HG03558 (cell line): ENCODE results near the gene EEF1AKMT4.

Experiments
- ATAC-seq: cut with Tn5 transposase; IDR thresholded peaks from one replicate; pipeline ENCODE4 v1.9.1; 2021; ENCODE audit warnings: moderate number of reproducible peaks; ENCODE audit not compliant: unreplicated experiment; ENCODE audit errors: extremely low read depth

EEF1AKMT4 gene

DNA sequence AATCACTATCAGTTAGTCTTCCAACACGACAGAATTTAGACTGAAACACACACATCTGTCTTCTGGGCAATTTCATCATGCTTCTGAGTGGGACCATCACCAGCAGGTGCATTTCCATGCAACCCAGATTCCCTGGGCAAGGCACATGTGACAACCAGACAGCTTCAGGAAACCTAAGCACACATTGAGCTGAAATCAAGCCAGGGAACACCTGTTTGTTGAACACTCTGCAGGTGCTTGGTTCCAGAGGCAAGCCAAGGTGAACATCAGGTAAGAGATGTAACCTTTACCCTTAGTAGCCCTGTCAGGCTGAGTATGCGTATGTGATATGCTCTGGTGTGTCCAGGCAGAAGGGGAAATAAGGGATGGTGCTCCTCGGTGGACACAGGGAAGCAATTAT is 46.3 kb downstream of the EEF1AKMT4 start:
- no peak for ATAC-seq

- ATAC-seq: no peak
Observed at GRCh38 chr3:184296616-184297015, 47.1 kb downstream of the EEF1AKMT4 start.

DNA sequence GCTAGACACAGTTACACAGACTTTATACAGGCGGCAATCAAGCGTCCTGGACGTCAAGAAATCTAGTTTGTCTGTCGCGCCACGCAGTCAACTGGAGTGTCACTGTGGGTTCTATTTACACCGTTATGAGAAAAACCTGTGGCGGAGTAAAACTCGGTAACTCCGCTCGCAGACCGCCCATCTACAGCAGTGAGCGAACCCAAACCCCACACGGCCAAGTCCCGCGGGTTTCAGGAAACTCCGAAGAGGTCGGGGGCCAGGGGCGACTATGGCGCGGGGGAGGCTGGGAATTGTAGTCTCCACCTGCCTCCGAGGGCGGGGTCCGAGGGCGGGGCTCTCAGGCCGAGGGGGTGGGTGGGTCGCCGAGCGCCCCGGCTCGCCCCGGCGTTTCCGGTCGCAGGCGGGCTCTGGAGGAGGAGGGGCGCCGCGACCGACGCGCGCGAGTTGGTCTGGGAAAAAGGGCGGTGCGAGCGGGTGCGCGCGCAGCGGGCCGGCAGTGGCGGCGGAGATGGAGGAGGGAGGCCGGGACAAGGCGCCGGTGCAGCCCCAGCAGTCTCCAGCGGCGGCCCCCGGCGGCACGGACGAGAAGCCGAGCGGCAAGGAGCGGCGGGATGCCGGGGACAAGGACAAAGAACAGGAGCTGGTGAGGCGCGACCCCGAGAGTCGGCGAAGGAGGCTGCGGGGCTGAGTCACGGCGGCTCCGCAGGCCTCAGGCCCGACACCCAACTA is 49.5 kb downstream of the EEF1AKMT4 start, which contains the start of gene PSMD2:
Gene PSMD2 (plus strand): TSS at position 483 of the 729 bp plus-strand sequence. CDS start 26 bp downstream, at position 509.
- ATAC-seq: peak; percentile 81

- ATAC-seq: no peak
Observed at GRCh38 chr3:184299488-184300377, 50.3 kb downstream of the EEF1AKMT4 start.

GRCh38 chr3:184300378-184300720 is 50.9 kb downstream of the EEF1AKMT4 start:
- no peak for ATAC-seq

DNA sequence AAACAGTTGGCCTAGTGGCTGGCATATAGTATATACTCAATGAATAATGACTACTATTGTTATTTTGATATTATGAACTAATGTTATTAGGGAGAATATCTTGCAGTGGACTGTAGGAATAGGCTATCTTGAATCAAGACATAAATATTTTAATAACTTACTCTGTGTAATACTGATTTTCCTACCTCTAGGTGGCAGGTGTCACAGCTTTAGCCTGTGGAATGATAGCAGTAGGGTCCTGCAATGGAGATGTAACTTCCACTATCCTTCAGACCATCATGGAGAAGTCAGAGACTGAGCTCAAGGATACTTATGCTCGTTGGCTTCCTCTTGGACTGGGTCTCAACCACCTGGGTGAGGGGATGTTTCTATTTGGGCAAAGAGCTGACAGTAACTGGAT is 56.1 kb downstream of the EEF1AKMT4 start:
- no peak for ATAC-seq

- no peak for ATAC-seq
Observed at GRCh38 chr3:184306341-184306972, 57.0 kb downstream of the EEF1AKMT4 start.

GRCh38 chr3:184307915-184308314 is 58.4 kb downstream of the EEF1AKMT4 start:
- ATAC-seq: no peak
